Stimulated activated naive CD8-positive, alpha-beta T cell treated with anti-CD3 and anti-CD28 coated beads, Interleukin-15, amount 100 ng/mL, for 72 hours (primary cell): Measurements from ENCODE around the gene THADA.
"Not testable (repeated sequence)": the region's sequence is repeated elsewhere in the genome, so short reads cannot be mapped to it uniquely, and the experiment has no call there.

ENCODE experiments used
- ATAC-seq: fragments of 150-1000 bp; cut with Tn5 transposase; 2 replicates; pipeline ENCODE4 v1.10.0; 2021; ENCODE audit warnings: mild to moderate bottlenecking, moderate library complexity
- DNase-seq, 2 donors: peaks; one replicate each; pipeline ENCODE4 v3.0.0; 2021 to 2022
- H3K27ac Mint-ChIP-seq, 2 donors: one replicate each; pipeline ENCODE4 v1.8.0; 2022; ENCODE audit warnings: mild to moderate bottlenecking in 2 of 2, mixed read lengths in 2 of 2, moderate library complexity in 2 of 2
- H3K27me3 Mint-ChIP-seq: one replicate; pipeline ENCODE4 v1.8.0; 2022; ENCODE audit warnings: mixed read lengths
- H3K4me1 Mint-ChIP-seq: one replicate; pipeline ENCODE4 v1.8.0; 2022; ENCODE audit warnings: mild to moderate bottlenecking, mixed read lengths
- H3K4me3 Mint-ChIP-seq, 2 donors: one replicate each; pipeline ENCODE4 v1.8.0; 2022; ENCODE audit warnings: mild to moderate bottlenecking in 2 of 2, mixed read lengths in 2 of 2, moderate library complexity in 1 of 2
- H3K9me3 Mint-ChIP-seq, 2 donors: one replicate each; pipeline ENCODE4 v1.8.0; 2022; ENCODE audit warnings: mixed read lengths in 2 of 2

The THADA gene

DNA sequence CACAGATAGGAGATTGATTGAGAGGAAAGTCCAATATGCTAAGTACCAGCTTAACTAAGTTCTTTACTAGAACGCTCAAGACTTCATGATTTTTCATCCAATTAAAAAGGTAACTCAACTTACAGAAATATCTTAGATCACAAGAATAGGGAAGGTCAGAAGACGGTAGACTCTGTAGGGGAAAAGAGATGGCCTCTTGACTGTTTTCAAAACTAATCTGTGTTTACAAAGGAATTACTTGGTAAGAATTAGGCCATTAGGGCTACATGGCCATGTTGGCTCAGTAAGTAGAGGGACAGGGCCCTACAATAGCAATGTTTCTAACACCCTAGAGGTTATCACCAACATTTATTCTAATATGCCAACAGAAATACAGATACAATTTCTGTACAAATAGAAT is 196.7 kb downstream of the THADA start:
- DNase-seq (no peak), ATAC-seq (no peak)
- H3K27ac Mint-ChIP-seq, result no peak overlapping the region
- no peak overlapping the region for H3K4me3 Mint-ChIP-seq
- no peaks in the 10 kb centered on the region for H3K27me3 Mint-ChIP-seq
- H3K4me1 Mint-ChIP-seq, result peaks cover 20% of the 10 kb centered on the region
- no peaks in the 10 kb centered on the region for H3K9me3 Mint-ChIP-seq

DNA sequence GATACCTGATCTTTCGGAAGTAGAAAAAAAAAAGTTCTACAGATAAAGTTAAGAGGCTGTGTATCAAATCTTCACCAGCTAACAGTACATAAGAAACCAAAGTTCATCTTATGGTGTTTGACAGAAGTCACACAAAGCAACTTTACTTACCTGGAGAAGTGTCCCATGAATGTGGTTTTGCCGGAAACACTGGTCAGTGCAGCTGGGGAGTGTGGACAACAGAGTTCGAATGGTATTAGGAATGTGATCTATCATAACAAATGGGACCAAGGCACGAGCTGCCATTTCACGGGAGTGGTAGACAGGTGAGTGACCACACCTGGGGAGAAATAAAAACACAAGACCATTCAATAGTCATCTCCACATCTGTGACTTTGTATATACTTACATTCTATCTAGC is 198.0 kb downstream of the THADA start:
- peaks cover 19% of the 10 kb centered on the region for H3K4me1 Mint-ChIP-seq
- H3K27me3 Mint-ChIP-seq, result no peaks in the 10 kb centered on the region
- ATAC-seq (no peak), DNase-seq (no peak)
- H3K4me3 Mint-ChIP-seq, result no peak overlapping the region
- no peak overlapping the region for H3K27ac Mint-ChIP-seq
- H3K9me3 Mint-ChIP-seq, result no peaks in the 10 kb centered on the region

DNA sequence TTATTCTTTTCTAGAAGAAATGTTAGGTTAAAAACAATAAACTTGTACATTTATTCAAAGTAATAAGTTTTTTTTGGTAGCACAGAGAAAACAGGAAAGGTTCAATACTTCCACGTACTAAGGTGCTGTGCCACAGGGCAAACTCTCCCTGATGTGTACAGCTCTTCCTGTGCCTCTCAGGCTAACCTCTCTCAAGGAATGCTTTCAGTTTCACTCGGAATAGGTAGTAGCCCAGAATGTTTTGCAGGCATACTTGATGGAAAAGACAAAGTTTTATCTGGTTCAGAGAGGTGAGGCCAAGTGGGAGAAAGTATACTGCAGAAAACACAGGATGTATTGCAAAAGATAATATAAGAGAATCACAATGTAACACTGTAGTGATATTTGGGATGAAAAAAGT is 198.4 kb downstream of the THADA start:
- H3K9me3 Mint-ChIP-seq, result no peaks in the 10 kb centered on the region
- H3K4me1 Mint-ChIP-seq, result peaks cover 17% of the 10 kb centered on the region
- no peaks in the 10 kb centered on the region for H3K27me3 Mint-ChIP-seq
- ATAC-seq (no peak), DNase-seq (no peak)
- peak overlapping the region in 1 of 2 donors; percentile 14 for H3K27ac Mint-ChIP-seq
- H3K4me3 Mint-ChIP-seq, result no peak overlapping the region

DNA sequence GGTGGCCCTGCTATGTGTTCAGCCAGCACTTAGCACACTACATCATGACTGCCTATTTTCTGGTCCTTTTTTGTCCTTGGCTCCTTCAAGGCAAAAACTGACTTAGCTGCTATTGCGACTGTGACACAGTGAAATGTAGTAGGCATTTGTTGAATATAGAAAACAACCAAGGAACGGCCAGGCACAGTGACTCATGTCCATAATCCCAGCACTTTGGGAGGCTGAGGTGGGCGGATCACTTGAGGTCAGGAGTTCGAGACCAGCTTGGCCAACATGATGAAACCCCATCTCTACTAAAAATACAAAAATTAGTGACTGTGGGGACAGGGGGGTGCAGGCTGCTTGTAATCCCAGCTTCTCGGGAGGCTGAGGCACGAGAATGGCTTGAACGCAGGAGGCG is 199.5 kb downstream of the THADA start:
- H3K4me3 Mint-ChIP-seq, H3K27ac Mint-ChIP-seq, H3K27me3 Mint-ChIP-seq: not testable (repeated sequence)

DNA sequence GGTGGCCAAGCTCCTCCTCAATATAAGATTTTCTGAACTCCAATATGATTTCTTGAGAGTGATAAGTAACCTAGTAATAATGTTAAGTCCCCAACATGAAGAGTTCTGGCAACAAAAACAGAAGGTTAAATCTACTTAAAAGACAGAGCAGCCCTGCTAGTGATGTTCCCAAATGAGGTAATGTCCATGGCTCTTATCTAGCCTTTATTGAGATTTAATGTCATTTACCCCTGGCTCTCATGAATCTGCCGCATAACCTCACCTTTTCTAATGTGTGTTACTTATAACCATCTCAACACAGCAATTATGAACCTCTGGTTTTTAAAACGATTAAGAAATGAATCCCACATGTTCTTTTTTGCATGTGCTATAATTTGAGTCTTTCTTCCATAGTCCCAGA is 201.9 kb downstream of the THADA start:
- ATAC-seq, result no peak
- Mint-ChIP-seq H3K27ac (no peak overlapping the region), H3K4me3 (no peak overlapping the region), H3K4me1 (peaks cover 10% of the 10 kb centered on the region), H3K9me3 (no peaks in the 10 kb centered on the region), H3K27me3 (no peaks in the 10 kb centered on the region)
- DNase-seq, result no peak

More for the DNA sequence above, 199.5 kb downstream of the THADA start:
- not testable (repeated sequence) for DNase-seq, ATAC-seq, H3K4me1 Mint-ChIP-seq, H3K9me3 Mint-ChIP-seq

DNA sequence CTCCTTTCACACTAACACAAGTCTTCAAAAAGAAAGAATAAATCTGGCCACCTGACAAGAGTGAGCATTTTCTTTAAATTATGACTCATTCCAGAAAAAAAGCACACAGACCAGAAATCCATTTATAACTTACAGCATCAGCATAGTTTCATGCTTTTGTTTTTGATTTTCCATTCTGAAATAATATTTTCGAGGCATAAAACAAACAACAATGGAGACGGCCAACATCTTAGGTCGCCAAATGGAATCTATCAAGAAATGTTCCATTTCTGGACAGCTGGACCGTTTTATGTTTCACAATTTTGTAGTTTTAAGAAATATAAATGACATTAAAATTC is 204.0 kb downstream of the THADA start:
- Mint-ChIP-seq H3K9me3 (no peaks in the 10 kb centered on the region), H3K27ac (no peak overlapping the region), H3K4me1 (peaks cover 20% of the 10 kb centered on the region), H3K4me3 (no peak overlapping the region), H3K27me3 (no peaks in the 10 kb centered on the region)
- DNase-seq (no peak), ATAC-seq (no peak)

DNA sequence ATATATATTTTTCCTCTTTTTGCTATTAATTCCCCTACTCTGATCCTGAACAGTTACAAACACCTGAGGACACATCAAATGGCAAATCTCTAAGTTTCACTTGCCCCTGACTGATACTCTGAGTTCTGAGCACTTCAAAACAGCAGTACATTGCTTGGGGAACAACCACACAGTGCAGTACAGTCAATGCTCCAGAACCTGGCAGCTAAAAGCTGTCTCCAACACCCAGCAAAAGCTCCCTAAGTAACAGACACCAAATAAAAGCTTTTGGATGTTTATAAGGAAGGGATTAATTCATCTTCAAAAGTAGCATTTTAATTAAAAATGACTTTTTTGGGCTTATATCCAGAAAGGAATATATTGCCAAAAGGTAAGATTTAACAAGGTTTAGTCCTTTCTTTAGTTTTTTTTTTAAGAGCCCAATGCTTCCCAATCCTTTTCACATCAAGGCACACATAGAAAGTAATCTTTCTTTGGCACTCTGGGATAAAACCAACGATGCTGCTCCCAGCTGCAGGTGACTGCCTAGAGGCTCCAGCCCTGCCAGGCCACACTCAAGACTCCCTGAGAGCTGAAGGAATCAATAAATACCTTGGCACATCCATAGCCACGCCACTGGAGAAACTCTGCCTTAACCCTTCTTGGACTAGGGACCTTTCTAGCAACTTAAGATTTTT is 204.5 kb downstream of the THADA start:
- H3K4me1 Mint-ChIP-seq, result peaks cover 23% of the 10 kb centered on the region
- H3K27ac Mint-ChIP-seq, result no peak overlapping the region
- H3K27me3 Mint-ChIP-seq, result no peaks in the 10 kb centered on the region
- no peaks in the 10 kb centered on the region for H3K9me3 Mint-ChIP-seq
- no peak overlapping the region for H3K4me3 Mint-ChIP-seq
- no peak for ATAC-seq
- no peak for DNase-seq

DNA sequence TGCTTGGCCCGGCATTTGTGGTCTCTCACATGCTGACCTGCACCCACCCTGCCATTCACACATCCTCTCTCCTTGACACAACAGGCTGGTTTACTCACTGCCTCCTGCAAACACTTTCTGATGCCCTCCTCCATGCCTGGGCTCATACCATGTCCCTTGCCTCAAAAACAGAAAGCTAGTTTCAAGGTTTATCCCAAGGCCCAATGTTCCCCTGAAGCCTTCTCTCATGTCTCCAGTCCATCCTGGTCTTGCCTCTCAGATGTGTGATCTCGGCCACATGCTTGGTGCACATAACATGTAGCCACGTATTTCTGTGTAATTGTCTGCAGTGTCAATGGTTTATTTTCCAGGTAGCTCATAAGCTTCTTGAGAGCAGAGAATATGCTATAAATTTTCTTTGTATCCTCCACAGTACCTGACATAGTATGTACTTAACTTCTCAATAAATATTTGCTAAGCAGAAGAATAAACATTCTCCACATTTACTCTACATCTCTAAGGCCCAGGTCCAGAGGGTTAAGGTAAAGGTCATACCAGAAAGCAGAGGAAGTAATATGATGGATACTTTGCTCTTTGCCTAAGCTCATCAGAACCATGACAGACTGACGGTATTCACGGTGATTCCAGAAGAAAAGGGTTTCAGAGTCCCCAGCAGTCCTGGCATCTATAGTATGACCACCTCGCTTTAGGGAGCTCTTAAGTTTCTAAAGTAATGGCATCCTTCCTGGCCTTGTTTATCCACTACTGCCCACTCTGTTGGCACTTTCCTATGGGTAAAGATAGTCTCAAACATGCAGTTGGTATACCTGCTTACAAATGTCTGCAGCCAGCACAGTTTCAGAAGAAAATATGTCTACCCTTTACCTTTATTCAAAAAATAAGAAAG is 206.0 kb downstream of the THADA start:
- DNase-seq (no peak), ATAC-seq (no peak)
- H3K27ac Mint-ChIP-seq, result peak overlapping the region in 1 of 2 donors; percentile 1
- H3K4me1 Mint-ChIP-seq, result peaks cover 28% of the 10 kb centered on the region
- no peak overlapping the region for H3K4me3 Mint-ChIP-seq
- H3K27me3 Mint-ChIP-seq, result no peaks in the 10 kb centered on the region
- no peaks in the 10 kb centered on the region for H3K9me3 Mint-ChIP-seq

DNA sequence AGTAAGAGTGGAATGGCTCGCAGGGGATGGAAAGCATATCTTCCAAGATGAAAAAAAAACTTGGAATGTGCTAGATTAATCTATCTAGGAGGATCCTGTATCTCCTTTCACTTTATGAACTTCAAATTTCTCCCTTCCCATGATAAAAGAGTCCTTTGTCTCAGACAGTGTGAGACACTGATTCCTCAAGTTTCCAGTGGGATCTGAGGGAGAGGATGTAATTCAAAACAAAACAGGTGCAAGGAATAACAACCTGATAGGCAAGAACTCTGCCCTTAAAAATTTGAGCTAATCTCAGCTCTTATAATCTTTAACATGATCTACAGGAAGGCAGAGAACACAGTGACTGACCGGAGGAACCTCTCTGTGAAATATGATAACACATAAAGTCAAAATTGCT is 207.5 kb downstream of the THADA start:
- H3K27ac Mint-ChIP-seq, result no peak overlapping the region
- H3K4me1 Mint-ChIP-seq, result peaks cover 37% of the 10 kb centered on the region
- H3K4me3 Mint-ChIP-seq, result no peak overlapping the region
- DNase-seq (no peak), ATAC-seq (no peak)
- no peaks in the 10 kb centered on the region for H3K9me3 Mint-ChIP-seq
- no peaks in the 10 kb centered on the region for H3K27me3 Mint-ChIP-seq

DNA sequence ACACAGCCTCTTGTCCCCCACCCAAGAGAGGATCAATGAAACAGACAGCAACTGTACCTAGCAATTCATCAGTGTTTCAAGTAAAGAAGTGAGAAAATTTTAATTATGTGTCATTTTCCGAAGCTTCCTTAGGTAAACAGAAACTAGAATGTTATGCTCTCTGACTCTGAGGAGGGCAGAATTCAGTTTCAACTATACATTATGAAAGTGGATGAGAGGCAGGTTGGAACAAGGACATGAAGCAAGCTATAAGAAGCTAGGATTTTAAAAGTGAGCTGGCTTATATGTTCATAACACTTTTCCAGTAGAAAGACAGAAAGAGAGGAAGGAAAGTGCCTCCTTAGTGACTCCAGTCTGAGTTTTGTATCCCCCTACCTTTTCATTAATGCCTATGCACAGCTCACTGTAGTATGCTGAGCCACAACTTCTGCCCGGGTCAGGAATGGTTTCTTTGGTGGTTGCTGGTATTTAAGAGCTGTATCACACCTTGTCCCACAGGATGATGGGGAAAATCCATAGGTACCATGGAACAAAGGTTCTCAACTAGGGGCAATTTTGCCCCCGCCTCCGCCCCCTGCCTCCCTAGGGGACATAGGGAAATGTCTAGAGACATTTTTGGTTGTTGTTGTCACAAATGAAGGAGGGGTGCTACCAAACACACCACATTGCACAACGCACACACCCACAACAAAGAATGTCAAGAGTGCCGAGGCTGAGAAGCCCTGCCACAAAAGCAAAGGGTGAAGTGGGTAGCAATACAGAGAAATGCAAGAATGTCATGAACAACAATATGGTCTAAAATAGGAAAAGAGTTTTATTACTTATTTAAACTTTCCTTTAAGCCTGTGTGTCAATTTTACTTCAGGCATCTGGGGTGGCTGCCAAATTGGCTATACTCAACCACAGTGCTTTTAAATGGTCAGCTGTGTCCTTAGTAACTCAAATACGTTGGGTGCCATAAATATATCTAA is 208.5 kb downstream of the THADA start:
- Mint-ChIP-seq H3K4me1 (peaks cover 36% of the 10 kb centered on the region), H3K27me3 (no peaks in the 10 kb centered on the region), H3K9me3 (no peaks in the 10 kb centered on the region), H3K27ac (peak overlapping the region; percentile 51 to 88), H3K4me3 (peak overlapping the region in 1 of 2 donors; percentile 59)
- ATAC-seq (peak; percentile 87), DNase-seq (peak in 1 of 2 donors; percentile 18)

DNA sequence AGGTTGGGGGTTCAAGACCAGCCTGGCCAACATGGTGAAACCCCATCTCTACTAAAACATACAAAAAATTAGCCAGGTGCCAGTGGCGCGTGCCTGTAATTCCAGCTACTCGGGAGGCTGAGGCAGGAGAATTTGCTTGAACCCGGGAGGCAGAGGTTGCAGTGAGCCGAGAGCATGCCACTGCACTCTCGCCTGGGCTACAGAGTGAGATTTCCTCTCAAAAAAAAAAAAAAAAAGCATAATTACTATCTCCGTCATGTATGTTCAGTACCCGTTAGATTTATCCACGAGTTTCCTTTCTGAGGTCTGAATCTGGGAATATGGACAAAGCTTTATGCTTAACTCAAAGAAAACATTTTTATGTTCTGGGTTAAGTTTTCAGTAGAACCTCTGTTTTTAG is 209.2 kb downstream of the THADA start:
- not testable (repeated sequence) for ATAC-seq, H3K27me3 Mint-ChIP-seq, DNase-seq, H3K9me3 Mint-ChIP-seq
- peak overlapping the region in 1 of 2 donors; percentile 88 for H3K27ac Mint-ChIP-seq
- peak overlapping the region in 1 of 2 donors; percentile 59 for H3K4me3 Mint-ChIP-seq
- peaks cover 33% of the 10 kb centered on the region for H3K4me1 Mint-ChIP-seq

DNA sequence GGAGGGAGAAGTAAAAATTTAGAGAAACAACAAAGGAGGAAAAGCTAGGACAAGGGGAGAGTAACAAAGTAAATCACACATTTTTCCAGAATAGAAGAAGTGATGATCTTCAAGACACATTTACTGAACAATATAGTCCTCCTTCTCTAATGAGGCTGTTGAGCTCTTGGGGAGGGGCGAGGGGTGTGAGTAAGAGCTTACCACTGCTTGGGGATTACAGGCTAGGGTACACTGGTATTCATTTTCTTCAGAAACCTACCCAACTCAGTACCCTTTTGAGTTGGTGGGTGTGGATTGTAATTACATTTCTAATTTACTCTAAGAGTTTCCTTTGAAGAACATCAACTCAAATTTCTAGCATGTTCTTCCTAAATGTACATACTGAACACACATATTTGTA is 211.7 kb downstream of the THADA start:
- Mint-ChIP-seq H3K4me3 (no peak overlapping the region), H3K9me3 (no peaks in the 10 kb centered on the region), H3K27ac (no peak overlapping the region), H3K4me1 (peaks cover 35% of the 10 kb centered on the region), H3K27me3 (no peaks in the 10 kb centered on the region)
- DNase-seq (no peak), ATAC-seq (no peak)

DNA sequence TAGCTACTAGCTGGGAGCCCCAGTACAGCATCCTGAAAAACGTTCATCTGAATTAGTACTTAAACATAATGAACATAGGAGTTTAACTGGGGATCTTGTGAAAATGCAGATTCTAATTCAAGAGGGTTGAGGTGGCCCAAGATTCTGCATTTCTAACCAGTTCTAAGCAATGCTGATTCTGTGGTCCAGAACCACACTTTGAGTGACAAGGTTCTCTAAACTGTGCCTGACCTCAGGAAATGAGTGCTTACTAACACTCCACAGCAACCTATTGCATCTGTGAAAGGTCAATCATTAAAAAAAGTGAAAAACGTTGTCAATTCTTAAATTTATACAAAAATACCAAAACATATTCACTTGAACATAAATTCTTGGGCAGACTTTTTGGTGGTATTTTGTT is 212.3 kb downstream of the THADA start:
- peak; percentile 85 for ATAC-seq
- Mint-ChIP-seq H3K4me3 (no peak overlapping the region), H3K9me3 (no peaks in the 10 kb centered on the region), H3K4me1 (peaks cover 35% of the 10 kb centered on the region), H3K27ac (no peak overlapping the region), H3K27me3 (no peaks in the 10 kb centered on the region)
- DNase-seq, result no peak

DNA sequence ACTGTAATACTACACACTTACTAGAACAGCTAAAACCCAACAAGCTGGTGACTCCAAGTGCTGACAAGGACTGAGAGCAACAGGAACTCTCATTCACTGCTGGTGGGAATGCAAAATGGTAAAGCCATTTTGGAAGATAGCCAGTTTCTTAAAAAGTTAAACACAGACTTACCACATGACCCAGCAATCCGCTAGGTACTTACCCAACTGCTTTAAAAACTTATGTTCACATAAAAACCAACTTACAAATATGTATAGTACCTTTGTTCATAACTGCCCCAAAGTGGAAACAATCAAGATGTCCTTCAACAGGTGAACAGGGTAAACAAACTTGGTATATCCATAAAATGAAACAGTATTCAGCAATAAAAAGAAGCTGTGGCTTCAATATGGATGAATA is 216.3 kb downstream of the THADA start:
- ATAC-seq, result no peak

DNA sequence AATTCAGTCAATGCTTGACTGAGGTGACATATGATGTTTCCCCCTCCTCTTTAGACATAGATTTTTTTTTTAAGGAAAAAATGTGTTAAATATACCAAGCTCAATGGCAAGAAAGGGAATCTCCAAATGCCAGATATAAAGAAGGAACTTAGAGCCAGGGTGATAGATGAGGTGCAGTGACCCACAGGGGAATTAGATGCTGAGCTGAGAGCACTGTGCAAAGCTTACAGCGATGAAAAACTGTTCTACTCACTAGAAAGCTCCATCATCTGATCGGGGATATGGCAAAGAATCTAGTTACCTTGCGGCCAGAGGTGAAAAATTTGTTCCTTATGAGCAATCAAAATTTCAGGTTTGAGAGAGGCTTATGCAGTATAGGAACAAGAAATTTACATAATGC is 218.5 kb downstream of the THADA start:
- H3K27ac Mint-ChIP-seq, result no peak overlapping the region
- no peaks in the 10 kb centered on the region for H3K9me3 Mint-ChIP-seq
- H3K27me3 Mint-ChIP-seq, result no peaks in the 10 kb centered on the region
- ATAC-seq (no peak), DNase-seq (no peak)
- no peak overlapping the region for H3K4me3 Mint-ChIP-seq
- H3K4me1 Mint-ChIP-seq, result peaks cover 18% of the 10 kb centered on the region

More for the DNA sequence above, 216.3 kb downstream of the THADA start:
- no peak overlapping the region for H3K4me3 Mint-ChIP-seq
- no peak overlapping the region for H3K27ac Mint-ChIP-seq
- peaks cover 28% of the 10 kb centered on the region for H3K4me1 Mint-ChIP-seq
- no peaks in the 10 kb centered on the region for H3K27me3 Mint-ChIP-seq
- no peak for DNase-seq
- H3K9me3 Mint-ChIP-seq, result no peaks in the 10 kb centered on the region
